Left lung (tissue), 10 donors: ENCODE results near the gene GALNT10. TPM values are rescaled to one million over a fixed set of nuclear protein-coding genes. Genes with fewer than 3 reads are reported as not detected.

ENCODE experiments used
- ATAC-seq: fragments of 200-7000 bp; cut with Tn5 transposase; one replicate; pipeline ENCODE4 v1.9.1; 2020; ENCODE audit warnings: moderate library complexity
- DNase-seq, 4 donors: peaks; one replicate each; pipeline ENCODE4 v3.0.0-alpha.2; 2013 to 2020
- H3K27ac ChIP-seq, 2 donors: fragments of 200-600 bp; sonication (generic) in 1 of 2; one replicate each; pipeline versions ENCODE4 v1.5.0 to v1.8.0; 2020 to 2021
- H3K27me3 ChIP-seq, 2 donors: fragments of 200-600 bp; sonication (generic) in 1 of 2; one replicate each; pipeline versions ENCODE4 v1.5.0 to v1.8.0; 2020 to 2021
- H3K36me3 ChIP-seq, 2 donors: fragments of 200-600 bp; sonication (generic) in 1 of 2; one replicate each; pipeline versions ENCODE4 v1.5.0 to v1.8.0; 2020 to 2021
- H3K4me1 ChIP-seq, 2 donors: fragments of 200-600 bp; one replicate each; pipeline ENCODE4 v1.8.0; 2021
- H3K4me3 ChIP-seq, 2 donors: fragments of 200-600 bp; sonication (generic) in 1 of 2; one replicate each; pipeline versions ENCODE4 v1.5.0 to v1.8.0; 2020 to 2021; ENCODE audit warnings: mild to moderate bottlenecking in 1 of 2
- H3K9me3 ChIP-seq, 2 donors: fragments of 200-600 bp; sonication (generic) in 1 of 2; one replicate each; pipeline versions ENCODE4 v1.5.0 to v1.8.0; 2020 to 2021
- intact Hi-C, 2 donors: fragments of 100-400 bp; cut with DNase I; formaldehyde crosslinking; loops; one replicate each; pipeline versions ENCODE4 v1.11.2 to v1.14.2; 2022
- polyA plus RNA-seq, 6 donors: library from polyadenylated mRNA; unstranded; fragments of 120-200 nt; gene quantifications; one replicate each; pipeline ENCODE4 v1.2.1, GENCODE V29; 2013; ENCODE audit not compliant: insufficient read length in 6 of 6
- total RNA-seq, 2 donors: library from RNA; stranded (reverse); fragmentation: NEBNext Ultra II Directional; extraction: Animal tissue kit (Norgen Biotek cat#: 25700); gene quantifications; one replicate each; pipeline ENCODE4 v1.2.1, GENCODE V29; 2021
- TF ChIP-seq, protein P1 (sequence below), 2 donors: fragments of 200-600 bp; sonication (generic) in 1 of 2; IDR thresholded peaks; one replicate each; pipeline versions ENCODE4 v1.5.0 to v1.8.0; 2021; ENCODE audit warnings: antibody characterized with exemption in 2 of 2
- donor health status: DM: no; HTN: yes; CAD: no.
- donor health status: DM: no; HTN: no; CAD: no.

Gene GALNT10
- total and polyA plus RNA-seq, 8 donors: 21.2 to 117 (median 25.7) TPM

DNA sequence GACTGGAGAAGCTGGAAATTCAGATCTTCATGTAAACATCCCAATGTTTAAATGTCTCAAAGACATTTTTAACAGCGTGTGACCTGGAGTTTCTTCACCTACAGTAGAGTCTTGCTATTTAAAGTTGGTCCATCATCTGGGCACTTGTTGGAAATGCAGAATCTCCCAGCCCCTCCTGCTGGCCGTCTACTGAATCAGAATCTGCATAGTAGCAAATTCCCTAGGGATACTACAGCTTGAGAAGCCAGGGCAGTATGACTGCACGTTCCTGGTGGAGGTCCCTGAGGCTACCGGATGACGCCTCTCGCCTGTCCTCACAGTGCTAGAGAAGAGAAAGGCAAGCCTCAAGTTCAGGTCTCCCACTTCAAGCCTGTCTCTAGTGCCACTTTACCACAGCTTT is 271.0 kb downstream of the GALNT10 start:
- DNase-seq (no peak), ATAC-seq (no peak)
- Histone ChIP-seq H3K4me3 (no peak overlapping the region), H3K27me3 (peaks cover 0 to 1% of the 10 kb centered on the region in 2 donors), H3K27ac (no peak overlapping the region), H3K9me3 (no peaks in the 10 kb centered on the region), H3K4me1 (peaks cover 0 to 11% of the 10 kb centered on the region in 2 donors), H3K36me3 (peaks cover 0 to 32% of the 10 kb centered on the region in 2 donors)
- intact Hi-C loops: no loop called here
- TF ChIP-seq, protein P1, sequence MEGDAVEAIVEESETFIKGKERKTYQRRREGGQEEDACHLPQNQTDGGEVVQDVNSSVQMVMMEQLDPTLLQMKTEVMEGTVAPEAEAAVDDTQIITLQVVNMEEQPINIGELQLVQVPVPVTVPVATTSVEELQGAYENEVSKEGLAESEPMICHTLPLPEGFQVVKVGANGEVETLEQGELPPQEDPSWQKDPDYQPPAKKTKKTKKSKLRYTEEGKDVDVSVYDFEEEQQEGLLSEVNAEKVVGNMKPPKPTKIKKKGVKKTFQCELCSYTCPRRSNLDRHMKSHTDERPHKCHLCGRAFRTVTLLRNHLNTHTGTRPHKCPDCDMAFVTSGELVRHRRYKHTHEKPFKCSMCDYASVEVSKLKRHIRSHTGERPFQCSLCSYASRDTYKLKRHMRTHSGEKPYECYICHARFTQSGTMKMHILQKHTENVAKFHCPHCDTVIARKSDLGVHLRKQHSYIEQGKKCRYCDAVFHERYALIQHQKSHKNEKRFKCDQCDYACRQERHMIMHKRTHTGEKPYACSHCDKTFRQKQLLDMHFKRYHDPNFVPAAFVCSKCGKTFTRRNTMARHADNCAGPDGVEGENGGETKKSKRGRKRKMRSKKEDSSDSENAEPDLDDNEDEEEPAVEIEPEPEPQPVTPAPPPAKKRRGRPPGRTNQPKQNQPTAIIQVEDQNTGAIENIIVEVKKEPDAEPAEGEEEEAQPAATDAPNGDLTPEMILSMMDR (IDR thresholded peaks at IDR 0.05): no peak

GRCh38 chr5:154464438-154464837 is 273.9 kb downstream of the GALNT10 start:
- intact Hi-C loops: no loop called here
- Histone ChIP-seq H3K9me3 (no peaks in the 10 kb centered on the region), H3K4me3 (no peak overlapping the region), H3K36me3 (peaks cover 0 to 3% of the 10 kb centered on the region in 2 donors), H3K27me3 (peaks cover 5 to 18% of the 10 kb centered on the region in 2 donors), H3K27ac (no peak overlapping the region), H3K4me1 (peaks cover 0 to 12% of the 10 kb centered on the region in 2 donors)
- DNase-seq (no peak), ATAC-seq (no peak)
- TF ChIP-seq, protein P1 (IDR thresholded peaks at IDR 0.05): no peak

- H3K27ac ChIP-seq: no peak overlapping the region
- ATAC-seq: peak; percentile 39
- TF ChIP-seq, protein P1 (IDR thresholded peaks at IDR 0.05): no peak
- no peak for DNase-seq
- no peak overlapping the region for H3K4me3 ChIP-seq
- H3K4me1 ChIP-seq: peaks cover 0 to 12% of the 10 kb centered on the region in 2 donors
- H3K36me3 ChIP-seq: no peaks in the 10 kb centered on the region
- no peaks in the 10 kb centered on the region for H3K9me3 ChIP-seq
- intact Hi-C loops: loop anchor here in 1 of 2 donors (5.0 kb wide), 1 partner anchor 142 kb away; no protein-coding TSS in a partner anchor
- peaks cover 11 to 26% of the 10 kb centered on the region in 2 donors for H3K27me3 ChIP-seq
These were observed 274.6 kb downstream of the GALNT10 start for GRCh38 chr5:154465169-154465568.

- ATAC-seq (no peak), DNase-seq (no peak)
- TF ChIP-seq, protein P1 (IDR thresholded peaks at IDR 0.05): no peak
- peaks cover 21 to 36% of the 10 kb centered on the region in 2 donors for H3K27me3 ChIP-seq
- peaks cover 0 to 12% of the 10 kb centered on the region in 2 donors for H3K4me1 ChIP-seq
- no peak overlapping the region for H3K4me3 ChIP-seq
- intact Hi-C loops: loop anchor here in 1 of 2 donors (5.0 kb wide), 1 partner anchor 141 kb away; no protein-coding TSS in a partner anchor
- no peaks in the 10 kb centered on the region for H3K9me3 ChIP-seq
- H3K36me3 ChIP-seq: no peaks in the 10 kb centered on the region
- no peak overlapping the region for H3K27ac ChIP-seq
These were observed 275.6 kb downstream of the GALNT10 start for GRCh38 chr5:154466147-154466546.

- intact Hi-C loops: loop anchor here in 1 of 2 donors (5.0 kb wide), 1 partner anchor 141 kb away; no protein-coding TSS in a partner anchor
- peaks cover 0 to 12% of the 10 kb centered on the region in 2 donors for H3K4me1 ChIP-seq
- no peak overlapping the region for H3K4me3 ChIP-seq
- no peak overlapping the region for H3K27ac ChIP-seq
- DNase-seq (no peak), ATAC-seq (no peak)
- TF ChIP-seq, protein P1 (IDR thresholded peaks at IDR 0.05): no peak
- H3K9me3 ChIP-seq: no peaks in the 10 kb centered on the region
- peaks cover 26 to 41% of the 10 kb centered on the region in 2 donors for H3K27me3 ChIP-seq
- H3K36me3 ChIP-seq: no peaks in the 10 kb centered on the region
These were observed 276.1 kb downstream of the GALNT10 start for GRCh38 chr5:154466671-154467070.
